Measurements from ENCODE around the gene SNRNP70. TPM values are rescaled to one million over a fixed set of nuclear protein-coding genes. Genes with fewer than 3 reads are reported as not detected.

The SNRNP70 gene
- total and polyA plus RNA-seq, 2 donors (not counting 1 experiment from before 2014, with no cell fraction given), result 72.2 to 142 TPM

DNA sequence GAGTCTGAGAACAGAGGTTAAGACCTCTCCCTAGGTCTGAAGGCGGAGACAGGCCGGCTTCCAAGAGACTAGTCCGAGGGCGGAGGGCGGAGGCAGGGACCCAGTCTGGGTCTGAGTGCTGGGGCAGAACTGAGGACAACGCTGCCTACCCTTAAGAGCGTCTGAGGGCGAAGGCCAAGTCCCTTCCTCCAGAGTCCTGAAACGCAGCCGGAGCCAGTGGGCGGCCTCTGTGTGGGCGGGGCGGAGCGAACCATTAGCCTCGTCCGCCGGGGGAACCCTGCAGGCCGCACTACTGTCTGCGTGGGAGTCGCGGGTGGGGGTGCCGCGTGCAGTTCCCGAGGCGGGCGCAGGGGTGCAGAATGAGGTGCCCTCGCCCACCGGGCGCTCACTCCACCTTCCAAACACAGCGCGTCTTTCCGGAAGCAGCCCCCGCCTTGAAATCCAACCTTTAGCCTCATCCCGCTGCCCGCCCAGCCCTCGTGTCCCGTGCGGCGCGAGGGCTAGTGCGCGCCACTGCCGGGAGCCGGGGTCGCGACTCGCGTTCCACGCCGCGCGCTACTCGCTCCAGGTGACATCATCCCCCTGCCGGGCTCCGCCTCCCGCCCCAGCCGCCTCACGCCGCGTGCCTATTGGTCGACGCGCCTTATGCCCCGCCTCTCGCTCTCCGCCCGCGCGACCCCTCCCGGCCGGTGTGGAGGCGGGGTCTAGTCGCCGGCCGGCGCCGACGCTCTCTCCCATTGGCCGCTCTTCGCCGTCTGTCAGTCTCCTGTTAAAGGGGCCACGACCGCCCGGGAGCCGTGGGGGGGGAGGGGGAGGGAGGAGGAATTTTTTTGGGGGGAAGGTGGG is 33.5 kb downstream of the SNRNP70 start, which contains the start of gene C19orf73:
C19orf73 (minus strand) TSS at position 579 of the 846 bp plus-strand sequence; CDS start at position 458, 121 bp downstream.
- no peaks in the 10 kb centered on the region for H4K20me1 ChIP-seq (ENCODE audit: control insufficient read depth, extremely low read depth, insufficient read depth, low read length)
- H3K79me2 ChIP-seq (ENCODE audit: control insufficient read depth, insufficient read depth, low read length), result no peaks in the 10 kb centered on the region
- no peaks in the 10 kb centered on the region for H3K9me3 ChIP-seq (ENCODE audit: control insufficient read depth, insufficient read depth, low read depth, low read length)
- peak; percentile 89 to 91 for DNase-seq (ENCODE audit: low read depth in 2 of 2)
- peaks cover 8% of the 10 kb centered on the region for H3K4me1 ChIP-seq (ENCODE audit: control insufficient read depth, extremely low read depth, insufficient read depth, low read length)
- H3K4me3 ChIP-seq (replicated peaks in 1 of 4; ENCODE audit: control extremely low read depth in 1 of 4, insufficient read depth in 1 of 4, low read depth in 3 of 4, low read length in 4 of 4), result peak within 1 kb of the TSS; percentile 36 to 76 (median 52)
- peak within 1 kb of the TSS; percentile 80 for H3K4me2 ChIP-seq (ENCODE audit: extremely low read depth, insufficient read depth, low read length)
- peaks cover 13% of the 10 kb centered on the region for H3K27me3 ChIP-seq (ENCODE audit: control insufficient read depth, insufficient read depth, low read length)
- peak within 1 kb of the TSS; percentile 71 for H3K27ac ChIP-seq (ENCODE audit: insufficient read depth, low read length)
- no peaks in the 10 kb centered on the region for H3K36me3 ChIP-seq (ENCODE audit: control insufficient read depth, insufficient read depth, low read length)
- peak within 1 kb of the TSS; percentile 38 for H2AFZ ChIP-seq (ENCODE audit: low read length)
- TF ChIP-seq, protein P1, sequence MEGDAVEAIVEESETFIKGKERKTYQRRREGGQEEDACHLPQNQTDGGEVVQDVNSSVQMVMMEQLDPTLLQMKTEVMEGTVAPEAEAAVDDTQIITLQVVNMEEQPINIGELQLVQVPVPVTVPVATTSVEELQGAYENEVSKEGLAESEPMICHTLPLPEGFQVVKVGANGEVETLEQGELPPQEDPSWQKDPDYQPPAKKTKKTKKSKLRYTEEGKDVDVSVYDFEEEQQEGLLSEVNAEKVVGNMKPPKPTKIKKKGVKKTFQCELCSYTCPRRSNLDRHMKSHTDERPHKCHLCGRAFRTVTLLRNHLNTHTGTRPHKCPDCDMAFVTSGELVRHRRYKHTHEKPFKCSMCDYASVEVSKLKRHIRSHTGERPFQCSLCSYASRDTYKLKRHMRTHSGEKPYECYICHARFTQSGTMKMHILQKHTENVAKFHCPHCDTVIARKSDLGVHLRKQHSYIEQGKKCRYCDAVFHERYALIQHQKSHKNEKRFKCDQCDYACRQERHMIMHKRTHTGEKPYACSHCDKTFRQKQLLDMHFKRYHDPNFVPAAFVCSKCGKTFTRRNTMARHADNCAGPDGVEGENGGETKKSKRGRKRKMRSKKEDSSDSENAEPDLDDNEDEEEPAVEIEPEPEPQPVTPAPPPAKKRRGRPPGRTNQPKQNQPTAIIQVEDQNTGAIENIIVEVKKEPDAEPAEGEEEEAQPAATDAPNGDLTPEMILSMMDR (conservative IDR thresholded peaks at IDR 0.05 in 1 of 2, IDR thresholded peaks at IDR 0.05 in 1 of 2; ENCODE audit: low read depth in 1 of 2, low read length in 2 of 2), result no peak
- no peak for TF ChIP-seq EZH2 (IDR thresholded peaks at IDR 0.05; ENCODE audit: low read length, missing control alignments)
- H3K9ac ChIP-seq (ENCODE audit: insufficient read depth, low read length), result peak within 1 kb of the TSS; percentile 68

DNA sequence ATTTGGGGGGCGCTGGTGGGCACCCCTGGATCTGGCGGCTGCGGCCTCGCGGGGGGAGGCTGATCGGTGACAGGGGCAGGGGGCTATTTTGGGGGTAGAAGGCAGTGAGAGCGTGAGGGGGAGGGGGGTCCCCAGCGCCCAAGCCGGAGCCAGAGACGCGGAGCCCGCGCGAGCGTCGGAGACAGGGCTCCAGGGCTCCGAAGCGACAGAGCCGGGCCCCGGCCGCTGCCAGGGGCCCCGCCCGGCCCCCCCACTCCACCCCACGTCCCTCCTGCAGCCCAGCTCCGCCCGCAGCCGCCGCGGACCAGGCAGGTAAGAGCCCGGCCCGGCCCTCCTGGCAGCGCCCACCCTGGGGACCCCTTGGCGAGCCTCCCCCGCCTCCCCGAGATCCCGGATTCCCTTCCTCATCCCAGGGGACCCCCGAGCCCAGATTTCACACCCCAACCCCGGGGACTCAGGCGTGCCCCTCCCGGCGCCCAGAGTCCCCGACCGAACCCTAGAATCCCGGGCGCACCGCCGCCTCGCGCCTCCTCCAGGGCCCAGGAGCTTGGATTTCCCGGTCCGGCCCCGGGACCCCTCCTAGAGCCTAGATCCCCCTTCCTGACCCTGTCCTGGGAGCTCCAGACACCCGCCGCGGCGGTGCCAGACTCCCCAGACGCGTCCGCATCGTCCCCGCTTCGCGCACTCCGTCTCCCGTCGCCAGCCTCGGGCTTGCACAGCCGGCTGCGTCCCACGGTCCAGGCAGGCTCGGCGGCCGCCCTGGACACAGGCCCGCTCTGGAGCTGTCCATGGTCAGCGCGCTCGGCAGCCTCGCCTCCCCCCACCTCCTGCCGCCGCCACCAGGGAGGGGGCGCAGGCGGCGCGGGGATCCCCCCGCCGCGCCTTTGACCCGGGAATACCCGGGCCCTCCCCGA is 34.4 kb downstream of the SNRNP70 start, which contains the start of gene PPFIA3:
PPFIA3 (plus strand) TSS at position 134 of the 914 bp plus-strand sequence. CDS start 8,330 bp downstream, outside the sequence.
- TF ChIP-seq EZH2 (IDR thresholded peaks at IDR 0.05; ENCODE audit: low read length, missing control alignments), result no peak
- TF ChIP-seq, protein P1 (conservative IDR thresholded peaks at IDR 0.05 in 1 of 2, IDR thresholded peaks at IDR 0.05 in 1 of 2; ENCODE audit: low read depth in 1 of 2, low read length in 2 of 2), result no peak
- H3K79me2 ChIP-seq (ENCODE audit: control insufficient read depth, insufficient read depth, low read length), result no peaks in the 10 kb centered on the region
- peak within 1 kb of the TSS; percentile 36 to 76 (median 52) for H3K4me3 ChIP-seq (replicated peaks in 1 of 4; ENCODE audit: control extremely low read depth in 1 of 4, insufficient read depth in 1 of 4, low read depth in 3 of 4, low read length in 4 of 4)
- no peaks in the 10 kb centered on the region for H3K9me3 ChIP-seq (ENCODE audit: control insufficient read depth, insufficient read depth, low read depth, low read length)
- peak within 1 kb of the TSS; percentile 80 for H3K4me2 ChIP-seq (ENCODE audit: extremely low read depth, insufficient read depth, low read length)
- H2AFZ ChIP-seq (ENCODE audit: low read length), result peak within 1 kb of the TSS; percentile 38
- no peaks in the 10 kb centered on the region for H4K20me1 ChIP-seq (ENCODE audit: control insufficient read depth, extremely low read depth, insufficient read depth, low read length)
- peak within 1 kb of the TSS; percentile 71 for H3K27ac ChIP-seq (ENCODE audit: insufficient read depth, low read length)
- DNase-seq (ENCODE audit: low read depth in 2 of 2), result peak; percentile 51 to 60
- no peaks in the 10 kb centered on the region for H3K36me3 ChIP-seq (ENCODE audit: control insufficient read depth, insufficient read depth, low read length)
- H3K9ac ChIP-seq (ENCODE audit: insufficient read depth, low read length), result peak within 1 kb of the TSS; percentile 68
- H3K27me3 ChIP-seq (ENCODE audit: control insufficient read depth, insufficient read depth, low read length), result peaks cover 13% of the 10 kb centered on the region
- peaks cover 7% of the 10 kb centered on the region for H3K4me1 ChIP-seq (ENCODE audit: control insufficient read depth, extremely low read depth, insufficient read depth, low read length)

DNA sequence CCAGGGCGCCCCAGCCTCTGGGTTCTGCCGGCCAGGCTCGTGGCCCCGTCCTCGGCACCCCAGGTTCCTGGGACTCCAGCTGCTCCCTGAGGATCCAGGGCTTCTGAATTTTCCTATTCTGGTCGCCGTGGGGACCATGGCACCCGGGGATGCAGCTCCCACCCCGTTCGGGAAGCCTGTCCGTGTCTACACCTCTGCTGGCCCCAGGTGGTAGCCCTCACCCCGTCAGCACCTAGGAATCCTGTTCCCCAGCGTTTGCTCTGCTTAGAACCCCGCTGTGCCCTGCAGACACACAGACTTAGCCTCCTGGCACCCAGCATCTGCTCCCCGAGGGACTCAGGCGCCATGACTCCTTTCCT is 35.1 kb downstream of the SNRNP70 start:
- H3K4me3 ChIP-seq (replicated peaks in 1 of 4; ENCODE audit: control extremely low read depth in 1 of 4, insufficient read depth in 1 of 4, low read depth in 3 of 4, low read length in 4 of 4), result no peak overlapping the region
- H3K27me3 ChIP-seq (ENCODE audit: control insufficient read depth, insufficient read depth, low read length), result peaks cover 13% of the 10 kb centered on the region
- DNase-seq (ENCODE audit: low read depth in 2 of 2), result no peak
- H3K79me2 ChIP-seq (ENCODE audit: control insufficient read depth, insufficient read depth, low read length), result no peaks in the 10 kb centered on the region
- H3K27ac ChIP-seq (ENCODE audit: insufficient read depth, low read length), result no peak overlapping the region
- H3K4me2 ChIP-seq (ENCODE audit: extremely low read depth, insufficient read depth, low read length), result no peak overlapping the region
- no peak overlapping the region for H3K9ac ChIP-seq (ENCODE audit: insufficient read depth, low read length)
- no peaks in the 10 kb centered on the region for H3K9me3 ChIP-seq (ENCODE audit: control insufficient read depth, insufficient read depth, low read depth, low read length)
- TF ChIP-seq, protein P1 (conservative IDR thresholded peaks at IDR 0.05 in 1 of 2, IDR thresholded peaks at IDR 0.05 in 1 of 2; ENCODE audit: low read depth in 1 of 2, low read length in 2 of 2), result no peak
- no peak for TF ChIP-seq EZH2 (IDR thresholded peaks at IDR 0.05; ENCODE audit: low read length, missing control alignments)
- H4K20me1 ChIP-seq (ENCODE audit: control insufficient read depth, extremely low read depth, insufficient read depth, low read length), result no peaks in the 10 kb centered on the region
- H3K4me1 ChIP-seq (ENCODE audit: control insufficient read depth, extremely low read depth, insufficient read depth, low read length), result peaks cover 7% of the 10 kb centered on the region
- no peaks in the 10 kb centered on the region for H3K36me3 ChIP-seq (ENCODE audit: control insufficient read depth, insufficient read depth, low read length)
- no peak overlapping the region for H2AFZ ChIP-seq (ENCODE audit: low read length)
